Astrocyte of the spinal cord (primary cell): ENCODE data around the gene MTX1.

Source experiments
- DNase-seq: peaks from one replicate; pipeline ENCODE4 v3.0.0; 2011; ENCODE audit warnings: low read depth, low spot score
- H3K4me3 ChIP-seq: 2 replicates; pipeline ENCODE4 v1.5.1; 2011; ENCODE audit warnings: low read depth, mild to moderate bottlenecking, low read length, moderate library complexity
- in situ Hi-C: cut with HindIII; loops from 2 replicates; pipeline ENCODE4 v1.10.0; 2017; ENCODE audit warnings: low sequenced_read_pairs
- TF ChIP-seq, protein P1 (sequence below): IDR thresholded peaks from 2 replicates; pipeline ENCODE4 v1.5.1; 2012; ENCODE audit warnings: low read depth, mild to moderate bottlenecking, low read length, inconsistent platforms

MTX1 gene

DNA sequence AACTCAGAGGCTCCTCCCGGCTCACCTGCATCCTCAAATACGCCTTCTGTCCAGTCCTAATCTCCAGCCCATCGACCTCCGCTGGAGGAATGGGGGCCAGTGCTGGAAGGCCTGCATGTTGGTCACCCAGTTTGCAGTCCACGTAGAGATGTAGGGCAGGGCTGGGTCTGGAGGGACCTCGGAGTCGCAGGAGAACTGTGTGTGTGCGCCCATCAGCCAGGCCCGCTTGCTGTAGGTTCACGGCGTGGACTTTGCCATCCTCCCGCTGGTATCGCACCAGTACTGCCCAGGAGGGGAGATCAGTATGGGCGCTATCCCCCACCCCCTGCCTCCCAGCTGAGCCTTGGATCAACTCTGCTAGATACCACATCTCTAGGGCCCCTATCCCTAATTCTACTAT, 3.5 kb upstream of the MTX1 start:
- TF ChIP-seq, protein P1, sequence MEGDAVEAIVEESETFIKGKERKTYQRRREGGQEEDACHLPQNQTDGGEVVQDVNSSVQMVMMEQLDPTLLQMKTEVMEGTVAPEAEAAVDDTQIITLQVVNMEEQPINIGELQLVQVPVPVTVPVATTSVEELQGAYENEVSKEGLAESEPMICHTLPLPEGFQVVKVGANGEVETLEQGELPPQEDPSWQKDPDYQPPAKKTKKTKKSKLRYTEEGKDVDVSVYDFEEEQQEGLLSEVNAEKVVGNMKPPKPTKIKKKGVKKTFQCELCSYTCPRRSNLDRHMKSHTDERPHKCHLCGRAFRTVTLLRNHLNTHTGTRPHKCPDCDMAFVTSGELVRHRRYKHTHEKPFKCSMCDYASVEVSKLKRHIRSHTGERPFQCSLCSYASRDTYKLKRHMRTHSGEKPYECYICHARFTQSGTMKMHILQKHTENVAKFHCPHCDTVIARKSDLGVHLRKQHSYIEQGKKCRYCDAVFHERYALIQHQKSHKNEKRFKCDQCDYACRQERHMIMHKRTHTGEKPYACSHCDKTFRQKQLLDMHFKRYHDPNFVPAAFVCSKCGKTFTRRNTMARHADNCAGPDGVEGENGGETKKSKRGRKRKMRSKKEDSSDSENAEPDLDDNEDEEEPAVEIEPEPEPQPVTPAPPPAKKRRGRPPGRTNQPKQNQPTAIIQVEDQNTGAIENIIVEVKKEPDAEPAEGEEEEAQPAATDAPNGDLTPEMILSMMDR, result no peak
- H3K4me3 ChIP-seq, result no peak overlapping the region
- in situ Hi-C loops, result no loop called here
- DNase-seq, result no peak

DNA sequence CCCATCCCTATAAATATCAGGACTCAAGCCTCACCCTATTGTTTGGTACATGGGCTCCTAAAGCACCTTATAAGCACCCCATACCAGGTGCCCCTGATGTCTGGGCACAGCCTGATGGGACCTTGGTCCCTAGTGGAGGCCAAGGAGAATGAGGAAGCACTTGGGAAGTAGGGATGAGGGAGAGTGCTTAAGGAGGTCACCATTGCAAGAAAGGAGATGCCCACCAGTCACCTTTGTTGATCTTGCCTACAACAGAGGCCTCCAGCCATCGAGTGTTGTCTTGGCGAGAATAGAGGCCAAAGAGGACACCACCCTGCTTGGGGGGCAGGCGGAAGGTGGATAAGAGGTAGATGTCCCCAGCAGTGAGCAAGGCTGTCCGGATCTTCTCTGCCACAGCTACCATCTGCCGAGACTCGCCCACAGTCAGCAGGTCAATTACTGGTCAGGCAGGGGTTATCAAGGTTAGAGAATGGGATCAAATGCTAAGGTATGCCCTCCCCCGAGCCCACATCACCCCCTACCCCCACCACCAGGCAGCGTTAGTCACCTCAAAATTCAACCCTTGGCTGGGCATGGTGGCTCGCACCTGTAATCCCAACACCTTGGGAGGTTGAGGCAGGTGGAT, 2.4 kb upstream of the MTX1 start:
- H3K4me3 ChIP-seq, result no peak overlapping the region
- TF ChIP-seq, protein P1, result no peak
- in situ Hi-C loops, result no loop called here
- no peak for DNase-seq

DNA sequence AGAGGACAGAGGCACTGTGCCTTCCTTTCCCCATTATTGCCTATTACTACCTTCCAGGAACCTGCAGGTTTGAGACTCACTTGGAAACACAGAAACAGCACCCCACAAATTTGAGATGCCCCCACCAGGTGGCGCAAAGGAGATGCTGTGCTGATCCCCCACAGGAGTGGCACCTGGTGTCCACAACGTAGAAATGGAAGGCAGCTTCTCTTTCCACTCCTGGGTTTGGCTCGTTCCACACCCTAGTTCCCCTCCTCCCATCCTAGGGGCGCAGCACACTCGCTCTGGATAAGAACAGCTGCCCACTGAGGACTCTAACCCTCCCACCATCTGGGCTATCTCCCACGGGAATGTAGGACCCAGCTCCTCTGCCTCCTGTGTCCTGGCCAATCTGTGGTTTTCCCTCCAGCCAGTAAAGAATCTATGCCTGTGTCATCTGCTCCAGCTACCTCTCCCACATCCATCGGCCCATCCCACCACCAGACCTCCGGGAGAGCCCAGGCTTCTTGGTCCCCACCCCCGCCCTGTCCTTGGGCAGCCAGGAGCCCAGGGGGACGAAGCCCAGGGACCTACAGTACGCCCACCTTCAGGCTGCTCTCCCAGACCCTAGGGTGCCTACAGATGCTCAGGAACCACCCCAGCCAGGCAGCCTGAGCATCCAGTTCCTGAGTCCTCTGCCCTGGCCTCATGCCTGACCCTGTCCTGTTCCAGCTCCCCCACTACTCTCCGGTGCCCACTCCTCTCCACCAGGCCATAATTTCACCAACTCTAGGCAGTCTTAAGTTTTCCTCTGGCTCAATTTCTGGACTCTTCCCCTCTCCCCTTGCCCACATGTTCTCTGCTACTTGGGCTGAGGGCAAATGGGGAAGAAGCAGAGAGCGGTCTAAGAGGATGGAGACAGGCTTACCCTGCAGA, 1.3 kb upstream of the MTX1 start:
- in situ Hi-C loops, result no loop called here
- peak; percentile 82 for DNase-seq
- TF ChIP-seq, protein P1, result peak; percentile 90
- peak overlapping the region; percentile 90 for H3K4me3 ChIP-seq

DNA sequence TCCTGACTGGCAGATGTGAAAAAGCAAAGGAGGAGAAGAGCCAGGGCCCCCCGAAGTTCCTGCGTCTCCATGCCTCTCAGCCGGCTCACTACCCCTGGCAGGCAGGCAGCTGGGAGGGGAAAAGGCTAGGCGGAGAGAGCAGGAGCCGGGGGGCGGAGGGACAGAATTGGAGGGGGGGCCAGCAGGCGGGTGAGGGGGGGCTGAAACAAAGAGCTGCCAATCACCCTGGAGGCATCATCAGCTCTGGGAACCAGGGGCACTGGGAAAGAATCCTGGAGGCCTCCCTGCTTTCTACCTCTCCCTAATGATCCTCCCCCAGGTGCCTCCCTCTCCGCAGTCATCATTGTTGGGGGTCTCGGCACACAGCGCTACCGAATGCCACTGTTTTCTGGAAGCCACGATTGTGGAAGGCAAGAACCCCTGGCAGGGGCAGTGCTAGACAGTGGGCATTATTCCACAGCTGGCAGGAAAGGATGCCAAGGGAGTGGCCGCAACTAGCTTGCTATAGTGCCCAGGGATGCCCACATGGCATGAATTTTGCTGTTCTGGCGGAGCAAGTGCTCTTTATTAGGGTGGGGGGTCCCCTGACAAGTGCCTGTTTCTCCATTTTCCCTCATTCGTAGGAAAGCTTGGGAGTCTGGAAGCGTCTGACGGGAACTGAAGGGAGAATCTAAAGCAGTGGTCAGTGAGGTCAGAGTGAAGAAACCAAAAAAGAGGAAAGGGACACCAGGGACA, 522 bp upstream of the MTX1 start, which contains the start of gene THBS3:
Gene THBS3, minus strand, starts transcription at position 92 of the 735 bp plus-strand sequence. Its CDS starts 21 bp downstream, at position 71.
- in situ Hi-C loops, result no loop called here

DNA sequence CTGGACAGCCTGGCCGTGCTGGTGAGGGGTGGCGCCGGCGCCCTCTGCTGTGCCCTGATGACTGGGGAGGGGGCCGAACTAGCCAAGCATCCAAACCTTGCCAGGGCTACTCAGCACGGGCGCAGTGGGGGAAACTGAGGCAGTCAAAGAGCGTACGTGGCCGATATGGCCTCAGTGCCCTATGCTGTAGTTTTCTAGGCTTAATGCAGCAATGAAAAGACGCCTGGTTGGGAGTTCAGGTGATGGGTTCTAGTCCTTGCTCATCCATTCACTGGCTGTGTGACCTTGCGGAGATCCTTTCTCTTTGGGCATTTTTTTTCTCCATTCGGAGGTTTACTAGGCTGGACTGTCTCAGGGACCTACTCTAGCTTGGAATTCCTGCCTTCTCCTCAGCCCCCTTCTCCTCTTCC, 822 bp downstream of the MTX1 start:
- peak overlapping the region; percentile 90 for H3K4me3 ChIP-seq
- DNase-seq, result no peak
- in situ Hi-C loops, result no loop called here
- TF ChIP-seq, protein P1, result no peak

More for the DNA sequence above, 522 bp upstream of the MTX1 start, which contains the start of gene THBS3:
- H3K4me3 ChIP-seq, result peak within 1 kb of the TSS; percentile 90
- TF ChIP-seq, protein P1, result no peak
- DNase-seq, result peak; percentile 46
